HL-60 (cell line): ENCODE results near the gene VPS41.

Experiments used
- DNase-seq, 2 experiments: peaks; one replicate each; pipeline ENCODE4 v3.0.0-alpha.2; 2010 to 2020; ENCODE audit warnings: low read depth in 1 of 2, low spot score in 1 of 2
- H3K27ac ChIP-seq: fragments of 250-450 bp; sonication (Bioruptor Pico); replicated peaks from 2 replicates; pipeline ENCODE4 v1.5.1; 2020; ENCODE audit warnings: mild to moderate bottlenecking, moderate library complexity
- H3K27me3 ChIP-seq: fragments of 250-450 bp; sonication (Bioruptor Pico); 2 replicates; pipeline ENCODE4 v1.5.1; 2021; ENCODE audit warnings: mild to moderate bottlenecking, moderate library complexity; ENCODE audit not compliant: insufficient read depth, poor library complexity, severe bottlenecking
- H3K4me3 ChIP-seq: replicated peaks from 2 replicates; pipeline ENCODE4 v1.5.1; 2011; ENCODE audit warnings: mild to moderate bottlenecking, control low read depth, low read length; ENCODE audit not compliant: insufficient read depth
- CTCF ChIP-seq: IDR thresholded peaks from one replicate; pipeline ENCODE4 v1.5.1; 2011; ENCODE audit warnings: low read length, control low read depth, inconsistent platforms; ENCODE audit not compliant: insufficient read depth
- GABPA ChIP-seq: IDR thresholded peaks from 2 replicates; pipeline ENCODE4 v1.6.1; 2012; ENCODE audit warnings: low read depth
- POLR2AphosphoS5 ChIP-seq: IDR thresholded peaks from 2 replicates; pipeline ENCODE4 v1.6.1; 2012; ENCODE audit warnings: low read depth
- REST ChIP-seq: IDR thresholded peaks from 2 replicates; pipeline ENCODE4 v1.6.1; 2012; ENCODE audit warnings: low read depth; ENCODE audit not compliant: insufficient replicate concordance
- SPI1 ChIP-seq: IDR thresholded peaks from 2 replicates; pipeline ENCODE4 v1.6.1; 2012; ENCODE audit warnings: low read depth, mild to moderate bottlenecking, borderline replicate concordance

VPS41 gene

DNA sequence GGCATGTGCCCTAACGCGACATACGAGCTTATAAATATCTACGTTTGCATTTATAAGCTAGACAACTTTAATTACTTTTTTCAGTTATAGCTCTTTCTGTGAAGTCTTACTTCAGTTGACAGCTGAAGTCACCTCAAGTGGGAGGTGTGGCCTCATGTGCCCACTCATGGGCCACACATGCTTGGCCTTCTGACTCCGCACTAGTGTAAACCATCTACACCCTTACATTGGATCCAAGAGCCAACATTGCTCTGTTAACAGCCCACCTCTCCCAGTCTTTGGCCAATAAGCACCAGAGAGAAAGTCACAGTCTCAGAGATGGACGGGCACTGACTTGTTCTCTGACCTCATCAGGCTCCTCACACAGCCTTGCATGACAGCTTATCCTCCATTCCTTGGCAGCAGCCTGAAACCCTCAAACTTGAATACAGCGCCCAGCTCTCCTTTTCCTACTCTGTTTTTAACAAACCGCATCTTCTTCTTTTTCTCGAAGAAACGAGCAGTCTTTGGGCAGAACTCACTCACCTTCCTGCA, 206.9 kb downstream of the VPS41 start:
- TF ChIP-seq POLR2AphosphoS5, result no peak
- TF ChIP-seq REST, result no peak
- TF ChIP-seq GABPA, result no peak
- no peak for TF ChIP-seq SPI1
- no peak for TF ChIP-seq CTCF
- H3K27ac ChIP-seq, result no peak overlapping the region
- DNase-seq, result no peak
- H3K27me3 ChIP-seq, result no peaks in the 10 kb centered on the region
- no peak overlapping the region for H3K4me3 ChIP-seq

DNA sequence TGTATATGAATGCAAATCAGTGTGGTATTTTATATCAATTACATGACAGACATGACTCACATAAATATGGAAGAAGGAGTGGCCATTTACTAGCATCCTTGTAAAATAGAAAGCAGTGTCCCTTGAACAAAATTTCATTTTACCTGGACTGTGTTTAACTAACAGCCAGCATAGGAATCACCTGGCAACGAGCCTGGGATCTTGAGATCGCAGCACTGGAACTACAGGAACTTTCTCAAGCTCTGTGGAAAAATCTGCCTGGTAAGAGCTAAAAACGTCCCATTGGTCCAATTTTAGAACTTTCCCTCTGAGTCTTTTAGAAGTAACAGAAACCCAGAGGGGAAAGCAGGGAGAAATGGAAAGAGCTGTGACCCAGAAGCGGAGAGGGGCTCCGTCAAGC, 208.9 kb downstream of the VPS41 start:
- DNase-seq, result no peak
- Histone ChIP-seq H3K4me3 (no peak overlapping the region), H3K27ac (no peak overlapping the region), H3K27me3 (no peaks in the 10 kb centered on the region)
- TF ChIP-seq POLR2AphosphoS5, result no peak

DNA sequence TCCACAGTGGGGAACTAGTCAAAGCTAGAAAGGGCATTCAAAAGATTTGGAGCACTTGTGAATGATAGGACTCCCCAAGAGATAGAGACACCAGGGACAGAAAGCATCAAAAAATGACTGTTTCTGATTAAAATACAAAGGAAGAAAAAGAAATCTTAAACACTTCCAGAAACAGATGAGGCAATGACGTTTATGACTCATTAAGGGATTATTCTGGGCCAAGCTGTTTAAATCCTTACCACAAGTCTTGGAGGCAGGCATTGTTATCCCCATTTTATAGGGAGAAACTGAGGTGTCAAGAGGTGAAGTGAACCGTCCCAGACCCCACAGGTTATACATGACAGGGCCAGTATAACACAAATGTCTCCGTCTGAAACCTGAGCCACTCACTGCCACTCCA, 209.5 kb downstream of the VPS41 start:
- no peaks in the 10 kb centered on the region for H3K27me3 ChIP-seq
- H3K27ac ChIP-seq, result no peak overlapping the region
- DNase-seq, result no peak
- no peak for TF ChIP-seq CTCF
- TF ChIP-seq GABPA, result no peak
- no peak for TF ChIP-seq SPI1
- no peak for TF ChIP-seq REST
- TF ChIP-seq POLR2AphosphoS5, result no peak
- no peak overlapping the region for H3K4me3 ChIP-seq

DNA sequence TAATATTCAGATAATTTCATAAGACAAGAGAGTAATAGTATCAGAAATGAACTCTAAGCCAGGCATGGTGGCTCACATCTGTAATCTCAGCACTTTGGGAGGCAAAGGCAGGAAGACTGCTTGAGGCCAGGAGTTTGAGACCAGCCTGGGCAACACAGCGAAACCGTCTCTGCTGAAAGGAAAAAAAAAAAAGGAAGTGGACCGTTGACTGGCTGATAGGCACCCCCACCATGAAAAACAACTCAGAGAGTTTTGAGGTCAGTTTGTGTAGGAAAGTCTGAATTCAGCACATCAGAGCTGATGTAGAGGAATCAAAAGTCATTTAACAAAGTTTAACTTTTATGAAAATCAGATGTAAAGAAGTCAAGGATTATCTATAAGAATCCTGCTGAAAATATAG, 214.7 kb downstream of the VPS41 start:
- no peak overlapping the region for H3K27ac ChIP-seq
- H3K27me3 ChIP-seq, result no peaks in the 10 kb centered on the region
- TF ChIP-seq REST, result no peak
- TF ChIP-seq CTCF, result no peak
- peak; percentile 93 for TF ChIP-seq SPI1
- H3K4me3 ChIP-seq, result no peak overlapping the region
- no peak for DNase-seq
